Stimulated activated CD4-positive, alpha-beta T cell treated with anti-CD3 and anti-CD28 coated beads, Interleukin-2, amount 100 ng/mL, for 24 hours (primary cell): ENCODE results near the gene CRYBA4.
"Not testable (repeated sequence)": the region's sequence is repeated elsewhere in the genome, so short reads cannot be mapped to it uniquely, and the experiment has no call there.

Experiments
- DNase-seq, 2 donors: peaks; one replicate each; pipeline ENCODE4 v3.0.0-alpha.2; 2020

The CRYBA4 gene

DNA sequence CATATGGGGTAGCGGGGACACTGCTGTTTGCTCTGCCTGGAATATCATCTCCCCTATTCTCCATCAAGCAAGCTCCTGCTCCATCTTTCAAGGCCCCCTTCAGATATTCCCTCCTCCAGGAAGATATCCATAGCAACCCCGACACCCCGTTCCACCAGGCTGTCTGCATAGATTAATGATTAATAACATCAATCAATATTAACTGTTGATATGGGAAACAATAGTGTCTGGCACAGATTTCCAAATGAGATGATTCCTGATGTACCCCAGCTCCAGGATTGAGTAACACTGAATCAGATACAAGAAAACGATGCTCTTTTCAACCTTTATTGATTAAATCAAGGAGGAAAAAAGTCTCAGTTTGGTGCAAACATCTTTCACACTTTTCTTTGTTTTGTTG lies 24.3 kb upstream of the CRYBA4 start:
- DNase-seq: no peak

DNA sequence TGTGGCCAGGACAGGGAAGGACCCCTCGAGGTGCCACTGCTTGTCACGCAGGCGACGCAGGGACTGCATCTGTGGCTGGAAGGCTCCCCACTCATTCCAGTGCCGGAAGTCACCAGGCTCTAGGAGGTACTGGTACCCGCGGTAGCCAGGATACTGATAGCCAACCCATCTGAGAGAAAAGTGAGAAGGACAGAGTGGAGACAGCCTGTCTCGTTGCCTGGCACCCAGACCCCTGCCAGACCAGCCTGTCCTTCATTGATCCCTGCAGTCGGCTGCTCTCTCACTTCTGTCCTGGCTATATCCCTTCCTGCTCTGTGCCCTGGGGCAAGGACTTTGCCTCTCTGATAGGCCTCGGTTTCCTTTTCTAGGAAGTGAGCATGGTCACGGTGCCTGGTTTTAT lies 22.3 kb upstream of the CRYBA4 start:
- DNase-seq: no peak

DNA sequence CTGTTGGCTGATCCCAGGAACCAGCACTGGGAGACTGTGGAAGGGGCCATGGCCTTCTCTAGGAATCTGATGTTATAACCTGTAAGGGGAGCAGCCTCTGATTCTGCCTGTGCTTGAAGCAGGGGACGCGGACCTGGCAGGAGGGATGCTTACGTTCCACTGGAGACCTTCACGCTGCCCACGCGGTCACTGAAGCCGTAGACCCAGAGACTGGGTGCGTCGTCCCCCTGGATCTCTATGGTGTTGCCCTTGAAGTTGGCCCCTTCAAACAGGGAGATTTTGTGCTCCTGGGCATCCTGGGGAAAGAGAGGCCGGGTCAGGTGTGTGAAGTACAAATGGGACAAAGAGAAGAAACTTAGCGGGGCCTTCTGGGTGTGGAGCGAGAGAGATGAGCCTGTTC lies 20.0 kb upstream of the CRYBA4 start:
- no peak for DNase-seq

DNA sequence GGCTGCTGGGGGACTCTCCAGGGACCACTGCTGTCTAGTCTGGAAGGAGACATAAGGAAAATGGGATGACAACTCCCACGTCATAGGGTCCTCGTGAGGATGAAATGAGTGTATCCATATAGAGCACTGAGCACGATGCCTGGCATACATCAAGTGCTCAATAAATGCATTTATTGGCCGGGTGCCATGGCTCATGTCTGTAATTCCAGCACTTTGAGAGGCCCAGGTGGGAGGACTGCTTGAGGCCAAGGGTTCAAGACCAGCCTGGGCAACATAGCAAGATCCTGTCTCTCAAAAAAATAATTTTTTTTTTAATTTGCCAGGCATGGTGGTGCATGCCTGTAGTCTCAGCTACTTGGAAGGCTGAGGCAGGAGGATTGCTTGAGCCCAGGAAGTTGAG lies 19.6 kb upstream of the CRYBA4 start:
- no peak for DNase-seq

DNA sequence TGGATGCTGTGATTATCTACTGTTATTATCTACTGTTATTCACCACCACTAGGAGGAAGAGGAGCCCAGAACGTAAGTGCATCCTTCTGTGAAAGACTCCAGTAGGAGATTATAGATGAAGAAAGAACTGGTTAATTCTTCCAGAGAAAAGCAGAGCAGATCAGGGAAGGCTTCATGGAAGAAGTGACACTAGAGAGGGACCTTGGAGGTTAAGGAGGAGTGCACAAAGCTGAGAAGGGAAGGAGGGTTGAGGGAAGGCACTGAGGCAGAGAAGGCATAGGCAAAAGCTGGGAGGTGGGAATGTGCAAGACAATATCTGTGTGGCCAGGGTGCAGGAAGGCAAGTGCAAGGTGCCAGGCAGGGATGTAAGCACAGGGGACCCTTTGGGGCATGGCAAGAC lies 17.4 kb upstream of the CRYBA4 start:
- no peak for DNase-seq

DNA sequence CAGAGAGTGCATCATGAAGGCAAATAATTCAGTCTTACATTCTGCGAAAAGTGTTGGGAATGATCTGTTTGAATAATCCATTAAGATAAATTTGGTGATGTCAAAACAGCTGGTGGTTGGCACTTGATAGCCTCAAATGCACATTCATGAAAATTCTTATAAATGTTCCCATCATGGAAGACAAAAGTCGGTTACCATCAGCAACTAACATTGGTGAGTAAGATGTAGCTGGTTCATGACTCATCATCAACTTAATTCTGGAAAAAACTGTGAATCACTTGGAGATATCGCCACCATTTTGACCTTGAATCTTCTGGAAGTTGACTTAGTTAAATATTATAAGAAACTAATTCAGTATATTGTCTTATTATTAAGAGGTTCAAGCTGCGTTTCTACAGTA lies 15.2 kb upstream of the CRYBA4 start:
- no peak for DNase-seq

DNA sequence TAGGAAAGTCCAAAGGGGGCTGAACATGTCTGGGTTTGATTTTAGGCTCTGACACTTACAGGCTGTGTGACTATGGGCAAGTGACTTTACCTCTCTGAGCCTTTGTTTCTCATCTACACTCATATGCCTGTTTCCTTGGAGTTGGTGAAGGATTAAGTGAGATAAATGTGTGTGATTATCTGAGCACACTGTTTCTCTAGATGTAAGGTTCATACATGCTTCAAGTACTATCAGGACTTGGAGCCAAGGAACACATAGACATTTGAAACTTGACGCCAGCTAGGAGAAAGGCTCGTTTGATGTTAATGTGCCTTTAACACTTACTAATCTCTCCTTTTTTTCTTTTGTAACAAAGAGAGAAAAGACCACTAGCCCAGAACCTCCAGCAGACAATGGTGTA lies 13.6 kb upstream of the CRYBA4 start:
- no peak for DNase-seq

DNA sequence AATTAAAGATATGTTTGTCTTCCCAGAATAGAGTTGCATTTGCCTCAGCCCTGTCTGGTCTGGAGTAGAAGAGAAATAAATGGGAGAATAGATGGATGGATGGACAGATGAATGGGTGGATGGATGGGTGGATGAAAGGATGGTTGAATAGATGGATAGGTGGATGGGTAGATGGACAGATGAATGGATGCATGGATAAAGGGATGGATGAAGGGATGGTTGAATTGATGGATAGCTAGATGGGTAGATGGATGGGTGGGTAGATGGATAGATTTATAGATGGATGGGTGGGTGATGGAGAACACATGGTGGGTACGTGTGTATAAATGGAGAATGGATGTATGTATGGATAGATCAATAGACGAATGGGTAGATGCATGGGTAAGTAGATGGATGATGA lies 12.5 kb upstream of the CRYBA4 start:
- DNase-seq: no peak

DNA sequence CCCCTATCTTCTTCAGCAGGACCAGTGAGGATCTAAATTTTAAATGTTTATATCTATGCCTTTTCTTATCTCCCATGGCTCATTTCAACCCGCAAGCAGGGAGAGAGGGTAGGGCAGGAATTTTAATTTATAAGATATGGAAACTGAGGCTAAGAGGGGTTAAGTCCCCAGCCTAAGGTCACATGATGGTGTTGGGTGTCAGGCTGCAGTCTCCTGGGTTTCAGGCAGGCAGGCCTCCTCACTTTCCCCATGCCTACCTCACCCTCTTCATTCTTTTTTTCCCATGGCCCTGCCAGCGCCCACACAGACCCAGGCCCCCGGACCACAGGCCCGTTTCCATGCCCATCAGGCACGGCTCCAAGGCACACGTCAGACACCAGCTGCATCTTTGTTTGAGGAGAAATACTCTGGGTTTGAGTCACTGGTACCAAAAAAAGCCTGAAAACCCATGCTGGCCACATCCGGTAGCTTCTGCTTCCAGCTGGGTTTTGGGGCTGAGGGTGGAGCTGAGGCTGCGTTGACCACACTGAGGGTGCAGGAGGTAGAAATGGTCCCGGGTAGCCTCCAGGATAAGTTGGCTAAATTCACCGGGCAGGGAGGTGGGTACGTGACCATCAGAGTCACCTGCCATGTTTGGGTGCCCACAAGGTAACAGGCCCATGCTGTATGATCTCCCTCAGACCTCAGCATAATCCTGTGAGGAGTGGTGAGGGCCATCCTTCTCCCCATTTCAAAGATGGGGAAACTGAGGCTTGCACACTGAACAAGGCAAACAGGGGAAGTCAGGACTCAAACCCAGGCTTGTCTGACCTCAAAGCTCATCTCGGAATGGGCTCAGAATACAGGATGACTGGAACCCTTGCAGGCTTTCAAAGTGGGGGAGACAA lies 11.4 kb upstream of the CRYBA4 start:
- peak; percentile 46 to 59 for DNase-seq

DNA sequence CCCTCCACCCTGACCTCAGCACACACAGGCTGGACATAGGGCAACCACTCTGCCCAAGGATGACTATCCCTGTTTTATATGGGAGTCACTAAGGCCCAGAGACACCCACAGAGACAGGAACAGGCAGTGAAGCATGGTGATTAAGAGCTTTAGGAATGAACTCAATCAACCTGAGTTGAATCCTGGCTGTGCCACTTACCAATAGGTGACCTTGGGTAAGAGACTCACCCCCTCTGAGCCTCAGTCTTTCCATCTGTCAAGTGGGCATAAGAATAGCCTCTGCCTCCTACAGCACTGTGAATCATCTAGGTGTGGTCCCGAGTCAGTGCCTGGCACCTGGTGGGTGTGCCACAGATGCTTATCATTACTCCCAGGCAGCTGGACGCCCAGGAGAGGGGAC lies 10.8 kb upstream of the CRYBA4 start:
- DNase-seq: no peak

DNA sequence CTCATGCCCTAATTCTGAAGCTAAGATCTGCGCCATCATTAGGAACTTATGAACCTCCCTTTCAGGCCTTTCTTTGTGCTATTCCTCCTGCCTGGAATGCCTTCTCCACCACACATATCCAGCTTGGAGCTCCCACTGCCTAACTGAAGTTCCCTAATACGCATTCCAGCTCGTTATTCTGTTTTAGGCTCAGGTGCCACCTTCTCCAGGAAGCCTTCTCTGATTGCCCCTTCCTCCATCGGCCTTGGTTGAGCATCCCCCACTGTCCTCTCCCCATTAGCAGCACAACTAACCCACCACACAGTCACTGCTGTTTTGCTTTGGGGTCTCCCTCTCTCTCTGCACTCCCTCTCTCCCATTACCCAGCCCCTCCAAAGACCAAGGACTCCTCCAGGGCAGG lies 9.1 kb upstream of the CRYBA4 start:
- no peak for DNase-seq

DNA sequence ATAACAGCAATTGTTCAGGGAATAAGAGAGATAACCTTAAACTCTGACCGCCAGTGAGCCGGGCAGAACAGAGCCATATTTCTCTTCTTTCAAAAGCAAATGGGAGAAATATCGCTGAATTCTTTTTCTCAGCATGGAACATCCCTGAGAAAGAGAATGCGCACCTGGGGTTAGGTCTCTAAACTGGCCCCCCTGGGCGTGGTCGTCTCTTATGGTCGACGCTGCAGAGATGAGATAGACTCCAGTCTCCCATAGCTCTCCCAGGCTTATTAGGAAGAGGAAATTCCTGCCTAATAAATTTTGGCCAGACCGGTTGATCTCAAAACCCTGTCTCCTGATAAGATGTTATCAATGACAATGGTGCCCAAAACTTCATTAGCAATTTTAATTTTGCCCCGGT lies 8.0 kb upstream of the CRYBA4 start:
- not testable (repeated sequence) for DNase-seq

DNA sequence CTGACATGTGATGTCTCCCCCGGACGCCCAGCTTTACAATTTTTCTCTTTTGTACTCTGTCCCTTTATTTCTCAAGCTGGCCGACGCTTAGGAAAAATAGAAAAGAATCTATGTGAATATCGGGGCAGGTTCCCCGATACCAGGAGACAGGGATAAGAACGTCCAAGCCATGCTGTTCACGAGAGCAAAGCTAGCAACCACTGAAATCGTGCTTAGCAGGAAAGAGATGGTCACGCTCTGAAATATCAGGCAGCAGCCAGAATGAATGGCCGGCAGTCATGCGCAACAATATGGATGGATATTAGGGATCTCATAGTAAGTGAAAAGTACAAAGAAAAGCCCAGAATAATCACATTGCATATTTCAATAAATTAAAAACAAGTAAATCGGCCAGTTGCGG lies 7.4 kb upstream of the CRYBA4 start:
- no peak for DNase-seq

DNA sequence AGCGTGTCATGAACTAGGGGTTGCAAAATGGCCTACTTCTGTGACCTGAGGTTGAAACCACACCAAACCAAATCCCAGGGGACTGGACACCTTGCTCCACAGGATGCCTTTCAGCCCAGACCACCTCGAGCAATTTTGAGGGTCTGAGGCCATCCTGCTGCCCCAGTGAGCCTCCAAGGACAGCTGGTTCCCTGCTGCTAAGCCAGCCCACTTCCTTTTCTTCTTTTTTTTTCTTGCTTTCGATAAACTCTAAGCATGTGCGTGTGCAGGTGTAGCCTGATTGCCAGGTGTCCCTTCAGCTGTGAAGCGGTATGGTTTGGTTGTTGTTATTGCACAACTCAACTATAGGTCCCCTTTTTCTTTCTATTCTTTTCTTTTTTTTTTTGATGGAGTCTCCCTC lies 6.6 kb upstream of the CRYBA4 start:
- DNase-seq: no peak

DNA sequence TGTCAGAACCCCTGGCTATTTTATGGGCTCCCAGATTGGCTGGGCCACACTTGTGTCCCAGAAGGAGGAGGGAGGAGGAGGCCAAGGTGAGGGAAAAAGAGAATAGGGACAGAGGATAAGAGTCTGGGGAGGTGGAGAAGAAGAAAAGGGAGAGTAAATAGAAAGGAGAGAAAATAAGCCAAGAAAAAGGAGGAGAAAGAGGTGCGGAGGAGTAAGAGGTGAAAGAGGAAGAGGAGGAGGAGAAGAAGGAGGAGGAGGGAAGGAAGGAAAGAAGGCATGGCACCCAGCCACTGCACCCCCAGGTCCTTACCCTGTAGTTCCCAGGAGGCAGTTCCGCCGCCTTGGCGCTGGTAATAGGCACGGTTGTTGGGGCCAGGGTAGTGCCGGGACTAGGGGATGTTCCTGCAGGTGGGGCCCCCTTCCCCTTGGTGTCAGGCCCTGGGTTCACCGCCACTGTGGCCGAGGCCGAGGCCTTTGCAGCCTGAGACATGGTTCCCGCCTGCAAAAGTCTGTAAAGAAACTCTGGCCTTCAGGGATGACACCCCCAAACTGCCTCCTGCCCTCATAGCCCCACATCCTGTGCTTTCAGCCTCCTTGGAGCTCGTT lies 5.8 kb upstream of the CRYBA4 start:
- DNase-seq: no peak

DNA sequence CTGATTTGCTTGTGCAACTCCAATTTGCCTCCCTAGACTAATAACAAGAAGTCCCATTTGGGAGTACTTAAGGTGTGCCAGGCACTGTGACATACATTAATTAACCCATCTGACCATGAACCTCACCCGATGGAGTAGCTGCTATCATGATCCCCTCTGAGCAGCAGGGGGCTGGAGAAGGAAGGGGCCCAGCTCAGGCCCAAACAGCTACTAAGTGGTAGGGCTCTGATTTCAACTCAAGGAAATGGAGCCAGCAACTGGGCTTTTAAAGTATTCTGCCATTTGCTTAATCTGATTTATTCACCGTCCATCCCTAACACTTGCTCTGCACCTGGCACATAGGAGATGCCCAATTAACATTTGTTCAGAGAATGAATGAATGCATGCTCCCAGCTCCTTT lies 5.1 kb upstream of the CRYBA4 start:
- no peak for DNase-seq

DNA sequence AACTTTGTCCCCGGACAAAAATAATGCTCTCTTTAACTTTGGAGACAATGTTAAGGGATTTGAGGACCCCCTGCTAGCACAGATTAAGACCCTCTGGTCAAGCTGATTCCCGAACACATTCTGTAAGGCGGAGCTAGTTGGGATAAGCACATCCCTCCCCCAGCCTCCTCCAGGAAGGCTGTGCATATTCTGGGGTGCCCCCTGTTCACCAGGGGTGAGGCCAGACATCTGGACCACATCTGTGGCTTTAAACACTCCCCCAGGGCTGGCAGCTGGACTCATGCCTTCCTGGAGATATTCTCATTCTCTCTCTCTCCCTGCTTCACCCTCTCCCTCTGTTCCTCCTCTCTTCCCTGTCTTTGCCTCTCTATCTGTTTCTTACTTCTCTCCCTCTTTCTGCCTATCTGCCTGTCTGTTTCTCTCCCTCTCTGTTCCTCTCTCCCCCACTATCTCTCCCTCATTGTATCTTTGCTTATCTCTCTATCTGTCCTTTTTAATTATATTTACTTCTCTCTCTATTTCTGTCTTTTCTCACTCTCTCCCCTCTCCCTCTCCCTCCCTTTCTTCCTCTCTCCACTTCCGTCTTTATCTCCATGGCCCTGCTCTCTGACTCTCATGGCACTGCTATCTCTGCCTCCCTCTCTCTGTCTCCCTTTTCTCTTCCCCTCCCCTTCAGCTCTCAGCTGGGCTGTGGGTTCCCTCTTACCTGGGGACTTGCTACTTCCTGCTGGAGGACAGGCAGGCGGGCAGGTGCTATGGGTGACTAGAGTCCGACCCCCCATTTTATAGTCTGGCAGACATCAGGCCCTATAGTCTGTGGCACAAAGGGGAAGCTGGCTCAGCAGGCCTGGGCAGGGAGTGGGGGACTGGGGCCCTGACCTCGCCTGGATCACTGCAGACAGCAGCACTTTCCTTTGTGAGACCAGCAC lies 4.2 kb upstream of the CRYBA4 start, which contains the start of gene CRYBB1:
CRYBB1 (minus strand) TSS at position 757 of the 929 bp plus-strand sequence. CDS start 1,708 bp downstream, outside the sequence.
- no peak for DNase-seq

DNA sequence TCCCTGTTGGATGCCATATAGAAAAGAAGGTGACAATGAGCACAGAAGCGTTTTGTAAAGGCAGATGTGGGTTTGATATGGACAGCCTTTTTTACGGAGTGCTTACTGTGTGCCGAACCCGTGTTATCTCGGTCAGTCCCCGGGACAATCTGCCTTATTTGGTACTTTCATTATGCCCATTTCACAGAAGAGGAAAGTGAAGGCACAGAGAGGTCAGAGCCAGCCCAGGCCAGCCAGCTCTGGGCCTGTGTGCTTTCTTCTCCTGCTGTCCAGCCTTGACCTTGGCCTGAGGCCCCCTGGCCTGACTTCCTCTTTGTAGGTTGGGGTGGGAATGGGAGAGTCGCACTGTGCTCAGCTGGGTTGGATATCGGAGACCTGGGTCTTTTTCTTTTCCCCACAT lies 3.3 kb upstream of the CRYBA4 start:
- no peak for DNase-seq

DNA sequence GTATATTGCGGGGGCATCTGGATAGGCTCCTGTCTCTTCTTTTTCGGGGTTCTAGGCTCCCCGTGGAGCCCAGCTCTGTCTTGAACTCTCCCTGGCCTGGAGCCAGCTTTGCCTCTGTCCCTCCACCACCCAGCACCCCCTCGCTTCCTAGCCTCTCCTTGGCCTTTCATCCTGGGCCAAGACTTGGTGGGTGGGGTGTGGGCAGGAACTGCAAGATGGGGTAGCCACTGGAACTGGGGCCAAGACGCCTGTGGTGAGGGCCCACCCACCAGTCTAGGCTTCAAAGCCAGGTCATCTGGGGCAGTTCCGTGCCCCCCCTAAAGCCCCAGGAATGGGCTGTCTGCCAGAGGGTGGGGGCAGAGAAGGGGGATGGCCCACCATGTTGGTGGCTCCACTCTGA lies 2.3 kb upstream of the CRYBA4 start:
- no peak for DNase-seq

DNA sequence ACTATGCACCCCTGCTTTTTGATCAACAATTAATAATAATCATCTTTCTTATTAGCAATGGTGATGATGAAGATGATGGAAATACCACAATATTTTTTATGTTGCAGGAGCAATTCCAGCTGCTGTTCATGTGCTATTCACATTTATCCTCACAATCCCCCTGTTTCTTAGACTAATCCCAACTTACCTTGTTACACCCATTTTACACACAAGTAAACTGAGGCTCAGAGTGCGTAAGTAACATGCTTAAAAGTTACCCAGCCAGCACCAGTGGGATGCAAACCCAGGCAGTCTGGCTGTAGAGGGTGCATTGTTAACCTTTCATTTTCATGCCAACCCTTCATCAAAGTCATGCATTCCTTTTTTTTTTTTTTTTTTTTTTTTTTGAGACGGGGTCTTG lies 1.6 kb upstream of the CRYBA4 start:
- DNase-seq: no peak

DNA sequence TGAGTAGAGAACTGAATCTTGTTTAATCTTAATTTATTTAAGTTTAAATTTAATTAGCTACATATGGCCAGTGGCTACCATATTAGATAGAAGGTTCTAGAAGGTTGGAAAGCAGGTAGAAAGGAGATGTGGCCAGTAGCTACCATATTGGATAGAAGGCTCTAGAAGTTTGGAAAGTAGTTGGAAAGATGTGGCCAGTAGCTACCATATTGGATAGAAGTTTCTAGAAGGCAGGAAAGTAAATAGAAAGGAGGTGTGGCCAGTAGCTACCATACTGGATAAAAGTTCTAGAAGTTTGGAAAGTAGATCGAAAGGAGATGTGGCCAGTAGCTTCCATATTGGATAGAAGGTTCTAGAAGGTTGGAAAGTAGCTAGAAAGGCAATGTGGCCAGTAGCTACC lies 2.2 kb downstream of the CRYBA4 start:
- no peak for DNase-seq

DNA sequence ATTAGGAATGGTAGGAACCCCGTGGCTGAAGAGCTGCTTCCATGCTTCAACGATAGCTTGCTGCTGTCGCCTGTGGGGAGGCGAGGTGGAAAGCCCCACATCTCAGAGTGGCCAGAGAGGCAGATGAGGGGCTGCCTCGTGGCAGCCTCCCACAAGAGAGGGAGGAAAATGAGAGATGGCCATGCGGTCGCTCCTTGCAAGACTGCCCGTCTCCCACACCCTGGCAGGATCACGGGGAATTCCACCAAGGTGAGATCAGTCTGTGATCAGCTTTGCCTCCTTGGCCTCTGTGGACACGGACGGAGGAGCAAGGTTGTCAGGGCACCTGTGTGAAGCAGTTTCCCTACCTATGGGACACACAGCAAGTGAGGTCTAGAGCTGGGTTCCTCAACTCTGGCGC lies 3.0 kb downstream of the CRYBA4 start:
- no peak for DNase-seq

DNA sequence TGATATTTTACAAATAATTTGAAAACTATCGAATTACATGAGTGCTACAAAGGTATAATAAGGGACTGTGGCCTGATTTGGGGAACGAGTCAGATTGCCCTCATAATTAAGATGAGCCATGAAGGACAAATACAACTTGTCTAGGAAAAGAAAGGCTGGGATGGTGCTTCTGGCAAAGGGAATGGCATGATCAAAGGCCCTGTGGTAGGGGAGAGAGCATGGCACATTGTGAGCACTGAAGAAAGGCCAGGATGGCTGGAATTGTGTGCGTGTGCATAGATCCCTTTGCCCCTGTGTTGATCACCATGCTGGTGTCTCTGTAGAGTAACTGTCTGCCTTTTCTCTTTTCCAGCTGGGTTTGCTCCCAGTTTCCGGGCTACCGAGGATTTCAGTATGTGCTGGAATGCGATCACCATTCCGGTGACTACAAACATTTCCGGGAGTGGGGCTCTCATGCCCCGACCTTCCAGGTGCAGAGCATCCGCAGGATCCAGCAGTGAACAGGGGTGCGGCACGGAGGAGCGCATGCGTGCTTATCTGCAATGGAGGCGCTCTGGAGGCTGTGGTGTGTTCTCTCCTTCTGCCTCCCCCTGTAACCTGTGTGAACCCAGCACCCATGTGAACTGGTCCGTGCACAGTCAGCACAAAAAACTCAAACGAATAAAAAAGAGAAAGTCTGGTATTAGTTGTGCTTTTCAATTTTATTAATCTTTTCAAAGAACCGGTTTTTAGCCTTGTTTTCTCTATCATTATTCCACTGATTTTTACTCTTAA lies 8.4 kb downstream of the CRYBA4 start:
- DNase-seq: no peak
